HL-60 (cell line): ENCODE results near the gene PCCB.
"Not testable (repeated sequence)": the region's sequence is repeated elsewhere in the genome, so short reads cannot be mapped to it uniquely, and the experiment has no call there.

Experiments
- DNase-seq, 2 experiments: peaks; one replicate each; pipeline ENCODE4 v3.0.0-alpha.2; 2010 to 2020; ENCODE audit warnings: low read depth in 1 of 2, low spot score in 1 of 2
- H3K27ac ChIP-seq: fragments of 250-450 bp; sonication (Bioruptor Pico); replicated peaks from 2 replicates; pipeline ENCODE4 v1.5.1; 2020; ENCODE audit warnings: mild to moderate bottlenecking, moderate library complexity
- H3K27me3 ChIP-seq: fragments of 250-450 bp; sonication (Bioruptor Pico); 2 replicates; pipeline ENCODE4 v1.5.1; 2021; ENCODE audit warnings: mild to moderate bottlenecking, moderate library complexity; ENCODE audit not compliant: insufficient read depth, poor library complexity, severe bottlenecking
- H3K4me3 ChIP-seq: replicated peaks from 2 replicates; pipeline ENCODE4 v1.5.1; 2011; ENCODE audit warnings: mild to moderate bottlenecking, control low read depth, low read length; ENCODE audit not compliant: insufficient read depth
- CTCF ChIP-seq: IDR thresholded peaks from one replicate; pipeline ENCODE4 v1.5.1; 2011; ENCODE audit warnings: low read length, control low read depth, inconsistent platforms; ENCODE audit not compliant: insufficient read depth
- GABPA ChIP-seq: IDR thresholded peaks from 2 replicates; pipeline ENCODE4 v1.6.1; 2012; ENCODE audit warnings: low read depth
- POLR2AphosphoS5 ChIP-seq: IDR thresholded peaks from 2 replicates; pipeline ENCODE4 v1.6.1; 2012; ENCODE audit warnings: low read depth
- REST ChIP-seq: IDR thresholded peaks from 2 replicates; pipeline ENCODE4 v1.6.1; 2012; ENCODE audit warnings: low read depth; ENCODE audit not compliant: insufficient replicate concordance
- SPI1 ChIP-seq: IDR thresholded peaks from 2 replicates; pipeline ENCODE4 v1.6.1; 2012; ENCODE audit warnings: low read depth, mild to moderate bottlenecking, borderline replicate concordance

The PCCB gene

GRCh38 chr3:136267235-136267634 is 17.1 kb downstream of the PCCB start:
- no peak for TF ChIP-seq SPI1
- no peak for TF ChIP-seq POLR2AphosphoS5
- TF ChIP-seq REST, result no peak
- no peak for TF ChIP-seq CTCF
- H3K4me3 ChIP-seq, result no peak overlapping the region
- no peak overlapping the region for H3K27ac ChIP-seq
- DNase-seq, result no peak
- H3K27me3 ChIP-seq, result no peaks in the 10 kb centered on the region

GRCh38 chr3:136270179-136270578 is 20.0 kb downstream of the PCCB start:
- Histone ChIP-seq H3K4me3 (no peak overlapping the region), H3K27ac (no peak overlapping the region), H3K27me3 (no peaks in the 10 kb centered on the region)
- TF ChIP-seq CTCF (no peak), GABPA (no peak), SPI1 (no peak), POLR2AphosphoS5 (no peak), REST (no peak)
- no peak for DNase-seq

GRCh38 chr3:136271626-136272025 is 21.5 kb downstream of the PCCB start:
- DNase-seq, H3K27me3 ChIP-seq, H3K4me3 ChIP-seq, H3K27ac ChIP-seq: not testable (repeated sequence)
- TF ChIP-seq SPI1, result peak; percentile 80

- TF ChIP-seq CTCF, result no peak
- no peak for TF ChIP-seq GABPA
- no peak for TF ChIP-seq REST
- no peak for TF ChIP-seq POLR2AphosphoS5
- TF ChIP-seq SPI1, result no peak
- Histone ChIP-seq H3K4me3 (no peak overlapping the region), H3K27me3 (no peaks in the 10 kb centered on the region), H3K27ac (no peak overlapping the region)
- DNase-seq, result no peak
Measured at GRCh38 chr3:136276049-136276755, 26.1 kb downstream of the PCCB start.
